Neural progenitor cell (in vitro differentiated cells): ENCODE results near the gene SLX9.

Experiments used
- EZH2 ChIP-seq: fragments of 200-600 bp; sonication (generic); IDR thresholded peaks from 2 replicates; pipeline ENCODE4 v1.6.1; 2017; ENCODE audit warnings: antibody characterized with exemption, mild to moderate bottlenecking, moderate library complexity
- EZH2phosphoT487 ChIP-seq: fragments of 200-600 bp; sonication (generic); IDR thresholded peaks from 2 replicates; pipeline ENCODE4 v1.6.1; 2017; ENCODE audit warnings: antibody characterized with exemption
- TF ChIP-seq, protein P1 (sequence below): fragments of 200-600 bp; sonication (generic); IDR thresholded peaks from 2 replicates; pipeline ENCODE4 v1.5.1; 2017; ENCODE audit warnings: antibody characterized with exemption, mild to moderate bottlenecking

DNA sequence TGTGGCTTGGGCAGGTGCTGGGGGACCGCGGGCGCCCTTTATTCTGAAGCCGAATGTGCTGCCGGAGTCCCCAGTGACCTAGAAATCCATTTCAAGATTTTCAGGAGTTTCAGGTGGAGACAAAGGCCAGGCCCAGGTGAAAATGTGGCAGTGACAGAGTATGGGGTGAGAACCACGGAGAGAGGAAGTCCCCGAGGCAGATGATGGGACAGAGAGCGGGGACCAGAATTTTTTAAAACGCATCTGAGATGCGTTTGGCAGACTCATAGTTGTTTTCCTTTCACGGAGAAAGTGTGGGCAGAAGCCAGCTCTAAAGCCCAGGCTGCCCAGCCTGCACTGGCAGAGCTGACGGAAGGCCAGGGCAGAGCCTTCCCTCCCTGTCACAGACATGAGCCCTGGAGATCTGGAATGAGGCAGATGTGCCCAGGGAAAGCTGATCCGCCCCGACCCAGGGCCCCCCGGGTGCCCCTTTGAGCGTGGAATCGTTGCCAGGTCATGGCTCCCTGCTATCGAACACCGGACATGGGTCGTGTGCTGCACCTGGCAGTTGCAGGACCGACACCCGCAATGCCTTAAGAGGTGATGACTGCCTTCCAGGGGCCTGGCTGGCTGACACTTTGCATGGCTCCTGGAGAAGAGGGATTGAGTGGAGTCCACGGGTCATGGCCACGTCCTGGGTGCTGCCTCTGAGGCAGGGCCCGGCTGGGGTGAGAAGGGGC, 6.5 kb upstream of the SLX9 start:
- TF ChIP-seq, protein P1, sequence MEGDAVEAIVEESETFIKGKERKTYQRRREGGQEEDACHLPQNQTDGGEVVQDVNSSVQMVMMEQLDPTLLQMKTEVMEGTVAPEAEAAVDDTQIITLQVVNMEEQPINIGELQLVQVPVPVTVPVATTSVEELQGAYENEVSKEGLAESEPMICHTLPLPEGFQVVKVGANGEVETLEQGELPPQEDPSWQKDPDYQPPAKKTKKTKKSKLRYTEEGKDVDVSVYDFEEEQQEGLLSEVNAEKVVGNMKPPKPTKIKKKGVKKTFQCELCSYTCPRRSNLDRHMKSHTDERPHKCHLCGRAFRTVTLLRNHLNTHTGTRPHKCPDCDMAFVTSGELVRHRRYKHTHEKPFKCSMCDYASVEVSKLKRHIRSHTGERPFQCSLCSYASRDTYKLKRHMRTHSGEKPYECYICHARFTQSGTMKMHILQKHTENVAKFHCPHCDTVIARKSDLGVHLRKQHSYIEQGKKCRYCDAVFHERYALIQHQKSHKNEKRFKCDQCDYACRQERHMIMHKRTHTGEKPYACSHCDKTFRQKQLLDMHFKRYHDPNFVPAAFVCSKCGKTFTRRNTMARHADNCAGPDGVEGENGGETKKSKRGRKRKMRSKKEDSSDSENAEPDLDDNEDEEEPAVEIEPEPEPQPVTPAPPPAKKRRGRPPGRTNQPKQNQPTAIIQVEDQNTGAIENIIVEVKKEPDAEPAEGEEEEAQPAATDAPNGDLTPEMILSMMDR: no peak
- TF ChIP-seq EZH2phosphoT487 (no peak), EZH2 (no peak)
